Measurements from ENCODE around the gene RAP1GDS1. TPM values are rescaled to one million over a fixed set of nuclear protein-coding genes. Genes with fewer than 3 reads are reported as not detected.

The RAP1GDS1 gene
- total RNA-seq, 4 donors from 2014 or later = 19.4 to 38.0 (median 33.9) TPM

DNA sequence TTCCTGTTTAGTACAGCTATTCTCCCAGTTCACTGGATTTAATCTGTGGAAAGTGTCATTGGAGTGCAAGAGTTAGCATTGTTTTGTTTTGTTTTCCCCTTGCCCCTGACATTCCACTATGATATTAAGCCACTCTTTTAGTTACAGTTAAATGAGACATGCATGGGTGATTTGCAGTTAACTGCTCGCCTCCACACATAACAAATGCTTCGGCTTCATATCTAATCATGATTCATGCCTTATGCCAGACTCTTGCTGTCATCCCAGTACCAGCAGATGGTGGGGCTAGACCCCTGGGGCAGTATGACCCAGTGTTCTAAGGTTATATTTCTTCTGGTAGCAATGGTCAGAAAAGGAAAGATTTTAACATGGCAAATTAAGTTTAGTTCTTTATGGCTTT, 80.1 kb downstream of the RAP1GDS1 start:
- H3K27ac ChIP-seq = no peak overlapping the region
- no peak for DNase-seq
- TF ChIP-seq, protein P1, sequence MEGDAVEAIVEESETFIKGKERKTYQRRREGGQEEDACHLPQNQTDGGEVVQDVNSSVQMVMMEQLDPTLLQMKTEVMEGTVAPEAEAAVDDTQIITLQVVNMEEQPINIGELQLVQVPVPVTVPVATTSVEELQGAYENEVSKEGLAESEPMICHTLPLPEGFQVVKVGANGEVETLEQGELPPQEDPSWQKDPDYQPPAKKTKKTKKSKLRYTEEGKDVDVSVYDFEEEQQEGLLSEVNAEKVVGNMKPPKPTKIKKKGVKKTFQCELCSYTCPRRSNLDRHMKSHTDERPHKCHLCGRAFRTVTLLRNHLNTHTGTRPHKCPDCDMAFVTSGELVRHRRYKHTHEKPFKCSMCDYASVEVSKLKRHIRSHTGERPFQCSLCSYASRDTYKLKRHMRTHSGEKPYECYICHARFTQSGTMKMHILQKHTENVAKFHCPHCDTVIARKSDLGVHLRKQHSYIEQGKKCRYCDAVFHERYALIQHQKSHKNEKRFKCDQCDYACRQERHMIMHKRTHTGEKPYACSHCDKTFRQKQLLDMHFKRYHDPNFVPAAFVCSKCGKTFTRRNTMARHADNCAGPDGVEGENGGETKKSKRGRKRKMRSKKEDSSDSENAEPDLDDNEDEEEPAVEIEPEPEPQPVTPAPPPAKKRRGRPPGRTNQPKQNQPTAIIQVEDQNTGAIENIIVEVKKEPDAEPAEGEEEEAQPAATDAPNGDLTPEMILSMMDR (IDR thresholded peaks at IDR 0.05) = no peak
- no peak for TF ChIP-seq POLR2A (IDR thresholded peaks at IDR 0.05)
- 80 to 83% methylated on average over 2 of the region's 2 CpGs for WGBS, 2 donors
- no peak overlapping the region for H3K4me3 ChIP-seq
- no peaks in the 10 kb centered on the region for H3K9me3 ChIP-seq
- H3K27me3 ChIP-seq = no peaks in the 10 kb centered on the region
- H3K36me3 ChIP-seq = peaks cover 0 to 32% (median 0%) of the 10 kb centered on the region in 3 donors
- intact Hi-C loops (cut with DNase I) = no loop called here
- H3K4me1 ChIP-seq = no peaks in the 10 kb centered on the region

DNA sequence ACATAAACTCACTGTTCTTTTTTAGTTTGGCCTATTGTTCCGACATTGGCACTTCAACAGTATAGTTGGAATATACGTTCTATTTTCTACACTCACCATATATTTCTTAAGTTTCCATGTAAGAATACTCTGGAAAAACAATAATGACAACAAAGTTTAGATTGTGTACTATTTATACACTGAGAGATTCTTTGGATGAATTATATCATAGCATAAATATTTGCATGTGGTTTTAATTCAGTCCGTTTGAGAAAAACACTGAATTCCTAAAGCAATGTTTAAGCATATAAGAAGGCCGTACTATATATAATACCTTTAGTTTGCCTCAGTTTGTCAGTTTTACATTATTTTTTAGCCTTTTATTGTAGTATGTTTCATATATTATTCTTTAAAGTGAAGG, 82.4 kb downstream of the RAP1GDS1 start:
- no peak for TF ChIP-seq POLR2A (IDR thresholded peaks at IDR 0.05)
- TF ChIP-seq, protein P1 (IDR thresholded peaks at IDR 0.05) = no peak
- Histone ChIP-seq H3K36me3 (peaks cover 0 to 51% (median 0%) of the 10 kb centered on the region in 3 donors), H3K4me3 (no peak overlapping the region), H3K27ac (no peak overlapping the region), H3K9me3 (no peaks in the 10 kb centered on the region), H3K27me3 (no peaks in the 10 kb centered on the region), H3K4me1 (no peaks in the 10 kb centered on the region)
- intact Hi-C loops (cut with DNase I) = no loop called here
- DNase-seq = no peak
- WGBS, 2 donors = 77 to 87% methylated on average over 4 of the region's 4 CpGs

DNA sequence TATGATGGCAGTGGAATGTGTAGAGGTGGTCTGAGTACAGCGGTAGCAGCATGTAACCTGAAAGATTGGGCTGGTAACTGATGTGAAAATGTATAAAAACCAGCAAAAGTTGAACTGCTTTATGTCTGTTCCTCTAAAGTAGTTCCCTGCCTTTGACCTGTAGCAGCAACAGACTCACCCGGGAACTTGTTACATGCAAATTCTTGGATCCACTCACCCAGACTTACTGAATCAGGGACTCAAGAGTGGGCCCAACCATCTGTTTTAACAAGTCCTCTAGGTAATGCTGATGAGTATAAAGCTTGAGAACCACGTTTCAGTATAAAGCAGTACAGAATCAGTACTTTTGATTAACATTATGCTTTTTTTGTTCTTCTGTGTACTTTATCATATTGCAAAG, 84.7 kb downstream of the RAP1GDS1 start:
- Histone ChIP-seq H3K4me1 (no peaks in the 10 kb centered on the region), H3K27me3 (no peaks in the 10 kb centered on the region), H3K27ac (no peak overlapping the region), H3K9me3 (no peaks in the 10 kb centered on the region), H3K4me3 (no peak overlapping the region), H3K36me3 (peaks cover 0 to 52% (median 0%) of the 10 kb centered on the region in 3 donors)
- TF ChIP-seq, protein P1 (IDR thresholded peaks at IDR 0.05) = no peak
- TF ChIP-seq POLR2A (IDR thresholded peaks at IDR 0.05) = no peak
- intact Hi-C loops (cut with DNase I) = no loop called here
- 75% methylated on average over 3 of the region's 3 CpGs for WGBS, 2 donors
- no peak for DNase-seq

DNA sequence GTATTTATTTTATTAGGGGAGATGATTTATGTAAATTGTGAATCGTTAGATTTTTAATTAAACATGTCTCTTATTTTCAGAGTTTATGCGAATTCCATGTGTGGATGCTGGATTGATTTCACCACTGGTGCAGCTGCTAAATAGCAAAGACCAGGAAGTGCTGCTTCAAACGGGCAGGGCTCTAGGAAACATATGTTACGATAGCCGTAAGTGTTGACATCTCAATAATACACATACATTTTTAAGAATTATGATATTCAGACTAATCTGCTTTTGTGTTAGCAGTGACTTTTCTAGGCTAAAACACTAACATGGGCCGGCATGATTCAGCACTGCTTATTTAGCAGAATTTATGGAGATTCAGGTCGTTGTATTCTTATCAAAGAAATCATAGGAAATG, 91.2 kb downstream of the RAP1GDS1 start:
- Histone ChIP-seq H3K4me3 (no peak overlapping the region), H3K36me3 (peaks cover 0 to 30% (median 0%) of the 10 kb centered on the region in 3 donors), H3K27me3 (no peaks in the 10 kb centered on the region), H3K27ac (no peak overlapping the region), H3K9me3 (no peaks in the 10 kb centered on the region), H3K4me1 (no peaks in the 10 kb centered on the region)
- intact Hi-C loops (cut with DNase I) = no loop called here
- no peak for TF ChIP-seq POLR2A (IDR thresholded peaks at IDR 0.05)
- TF ChIP-seq, protein P1 (IDR thresholded peaks at IDR 0.05) = no peak
- no peak for DNase-seq
- WGBS, 2 donors = 53 to 63% methylated on average over 7 of the region's 7 CpGs

DNA sequence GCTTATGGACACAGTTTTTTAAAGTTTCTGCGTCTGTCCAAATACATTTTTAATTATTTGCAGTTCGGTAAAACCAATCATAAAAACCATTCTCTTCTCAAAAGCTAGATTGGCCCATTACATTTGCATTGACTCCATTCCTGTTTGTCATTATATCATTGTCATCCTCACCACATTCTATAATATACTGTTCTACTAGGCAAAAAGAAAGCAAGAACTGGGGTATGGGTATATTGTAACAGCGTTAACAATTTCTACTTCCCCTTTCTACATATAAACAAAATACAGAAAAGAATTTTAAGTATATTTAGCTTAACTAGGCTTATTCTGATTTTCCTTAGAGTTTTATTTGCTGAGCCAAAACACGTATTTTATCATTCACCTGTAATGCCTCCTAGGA, 91.8 kb downstream of the RAP1GDS1 start:
- Histone ChIP-seq H3K9me3 (no peaks in the 10 kb centered on the region), H3K27ac (no peak overlapping the region), H3K4me1 (no peaks in the 10 kb centered on the region), H3K27me3 (no peaks in the 10 kb centered on the region), H3K4me3 (no peak overlapping the region), H3K36me3 (peaks cover 0 to 25% (median 0%) of the 10 kb centered on the region in 3 donors)
- WGBS, 2 donors = 82 to 86% methylated on average over 4 of the region's 4 CpGs
- TF ChIP-seq, protein P1 (IDR thresholded peaks at IDR 0.05) = no peak
- no peak for TF ChIP-seq POLR2A (IDR thresholded peaks at IDR 0.05)
- intact Hi-C loops (cut with DNase I) = no loop called here
- no peak for DNase-seq
